Loucy (cell line): ENCODE data around the gene PGBD5.

Experiments used
- EZH2phosphoT487 ChIP-seq: fragments of 200-600 bp; IDR thresholded peaks from 2 replicates; pipeline ENCODE4 v1.6.1; 2018; ENCODE audit warnings: antibody characterized with exemption, mild to moderate bottlenecking, moderate library complexity, borderline replicate concordance
- TF ChIP-seq, protein P1 (sequence below): fragments of 200-600 bp; sonication (generic); conservative IDR thresholded peaks from 2 replicates; pipeline ENCODE4 v1.5.1; 2014; ENCODE audit warnings: mild to moderate bottlenecking, antibody characterized with exemption, low read length

GRCh38 chr1:230270559-230271281 is 155.4 kb downstream of the PGBD5 start:
- TF ChIP-seq, protein P1, sequence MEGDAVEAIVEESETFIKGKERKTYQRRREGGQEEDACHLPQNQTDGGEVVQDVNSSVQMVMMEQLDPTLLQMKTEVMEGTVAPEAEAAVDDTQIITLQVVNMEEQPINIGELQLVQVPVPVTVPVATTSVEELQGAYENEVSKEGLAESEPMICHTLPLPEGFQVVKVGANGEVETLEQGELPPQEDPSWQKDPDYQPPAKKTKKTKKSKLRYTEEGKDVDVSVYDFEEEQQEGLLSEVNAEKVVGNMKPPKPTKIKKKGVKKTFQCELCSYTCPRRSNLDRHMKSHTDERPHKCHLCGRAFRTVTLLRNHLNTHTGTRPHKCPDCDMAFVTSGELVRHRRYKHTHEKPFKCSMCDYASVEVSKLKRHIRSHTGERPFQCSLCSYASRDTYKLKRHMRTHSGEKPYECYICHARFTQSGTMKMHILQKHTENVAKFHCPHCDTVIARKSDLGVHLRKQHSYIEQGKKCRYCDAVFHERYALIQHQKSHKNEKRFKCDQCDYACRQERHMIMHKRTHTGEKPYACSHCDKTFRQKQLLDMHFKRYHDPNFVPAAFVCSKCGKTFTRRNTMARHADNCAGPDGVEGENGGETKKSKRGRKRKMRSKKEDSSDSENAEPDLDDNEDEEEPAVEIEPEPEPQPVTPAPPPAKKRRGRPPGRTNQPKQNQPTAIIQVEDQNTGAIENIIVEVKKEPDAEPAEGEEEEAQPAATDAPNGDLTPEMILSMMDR, result no peak
- TF ChIP-seq EZH2phosphoT487, result no peak
